HCT116 (cell line): ENCODE data around the gene KLHDC7A.

ENCODE experiments used
- CEBPB ChIP-seq: IDR thresholded peaks from 2 replicates; pipeline ENCODE4 v1.6.1; 2012; ENCODE audit warnings: low read depth
- CTCF ChIP-seq, 3 experiments: fragments of 200-600 bp in 1 of 3; sonication (generic) in 1 of 3; IDR thresholded peaks in 2 of 3; conservative IDR thresholded peaks in 1 of 3; 2 replicates each; pipeline ENCODE4 v1.5.1; 2012 to 2017; ENCODE audit warnings: low read depth in 2 of 3, low read length in 2 of 3, antibody characterized with exemption in 1 of 3, borderline replicate concordance in 1 of 3, control low read depth in 1 of 3, mild to moderate bottlenecking in 1 of 3, mixed read lengths in 1 of 3, mixed run types in 1 of 3, moderate library complexity in 1 of 3; ENCODE audit not compliant: insufficient read depth in 1 of 3
- EZH2 ChIP-seq: fragments of 200-600 bp; sonication (generic); IDR thresholded peaks from 2 replicates; pipeline ENCODE4 v1.6.1; 2017; ENCODE audit warnings: antibody characterized with exemption, mixed run types
- JUND ChIP-seq: IDR thresholded peaks from 2 replicates; pipeline ENCODE4 v1.6.1; 2012
- POLR2A ChIP-seq: IDR thresholded peaks from 2 replicates; pipeline ENCODE4 v1.7.0; 2011; ENCODE audit warnings: borderline replicate concordance; ENCODE audit not compliant: insufficient read depth, insufficient read length; ENCODE audit errors: extremely low read depth
- POLR2AphosphoS5 ChIP-seq: IDR thresholded peaks from 2 replicates; pipeline ENCODE4 v1.6.1; 2011; ENCODE audit warnings: mild to moderate bottlenecking, low read depth, low read length, moderate library complexity
- RAD21 ChIP-seq: IDR thresholded peaks from 2 replicates; pipeline ENCODE4 v1.6.1; 2012; ENCODE audit warnings: low read depth, mild to moderate bottlenecking
- SIN3A ChIP-seq: IDR thresholded peaks from 2 replicates; pipeline ENCODE4 v1.6.1; 2012; ENCODE audit warnings: low read depth
- SP1 ChIP-seq: IDR thresholded peaks from 2 replicates; pipeline ENCODE4 v1.6.1; 2012; ENCODE audit warnings: low read depth
- SRF ChIP-seq: IDR thresholded peaks from 2 replicates; pipeline ENCODE4 v1.6.1; 2012; ENCODE audit warnings: low read depth
- TCF7L2 ChIP-seq: IDR thresholded peaks from 2 replicates; pipeline ENCODE4 v1.7.0; 2011; ENCODE audit warnings: borderline replicate concordance, inconsistent platforms; ENCODE audit not compliant: insufficient read depth, insufficient read length; ENCODE audit errors: extremely low read depth
- TF ChIP-seq, protein P1 (sequence below): IDR thresholded peaks from 2 replicates; pipeline ENCODE4 v1.6.1; 2012
- TF ChIP-seq, protein P2 (sequence below): IDR thresholded peaks from 2 replicates; pipeline ENCODE4 v1.6.1; 2012; ENCODE audit warnings: low read depth

GRCh38 chr1:18458133-18459092 lies 22.3 kb upstream of the KLHDC7A start:
- no peak for TF ChIP-seq CEBPB
- no peak for TF ChIP-seq POLR2AphosphoS5
- no peak for TF ChIP-seq CTCF (IDR thresholded peaks at IDR 0.05 in 2 of 3, conservative IDR thresholded peaks at IDR 0.05 in 1 of 3; ENCODE audit: borderline replicate concordance in 1 of 3, insufficient read depth in 1 of 3, low read depth in 2 of 3, low read length in 2 of 3)
- TF ChIP-seq JUND: no peak
- TF ChIP-seq SP1: no peak
- TF ChIP-seq, protein P1, sequence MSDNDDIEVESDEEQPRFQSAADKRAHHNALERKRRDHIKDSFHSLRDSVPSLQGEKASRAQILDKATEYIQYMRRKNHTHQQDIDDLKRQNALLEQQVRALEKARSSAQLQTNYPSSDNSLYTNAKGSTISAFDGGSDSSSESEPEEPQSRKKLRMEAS: no peak
- no peak for TF ChIP-seq SIN3A
- no peak for TF ChIP-seq RAD21
- TF ChIP-seq EZH2: no peak
- TF ChIP-seq TCF7L2: peak; percentile 42
- TF ChIP-seq POLR2A: no peak
- TF ChIP-seq, protein P2, sequence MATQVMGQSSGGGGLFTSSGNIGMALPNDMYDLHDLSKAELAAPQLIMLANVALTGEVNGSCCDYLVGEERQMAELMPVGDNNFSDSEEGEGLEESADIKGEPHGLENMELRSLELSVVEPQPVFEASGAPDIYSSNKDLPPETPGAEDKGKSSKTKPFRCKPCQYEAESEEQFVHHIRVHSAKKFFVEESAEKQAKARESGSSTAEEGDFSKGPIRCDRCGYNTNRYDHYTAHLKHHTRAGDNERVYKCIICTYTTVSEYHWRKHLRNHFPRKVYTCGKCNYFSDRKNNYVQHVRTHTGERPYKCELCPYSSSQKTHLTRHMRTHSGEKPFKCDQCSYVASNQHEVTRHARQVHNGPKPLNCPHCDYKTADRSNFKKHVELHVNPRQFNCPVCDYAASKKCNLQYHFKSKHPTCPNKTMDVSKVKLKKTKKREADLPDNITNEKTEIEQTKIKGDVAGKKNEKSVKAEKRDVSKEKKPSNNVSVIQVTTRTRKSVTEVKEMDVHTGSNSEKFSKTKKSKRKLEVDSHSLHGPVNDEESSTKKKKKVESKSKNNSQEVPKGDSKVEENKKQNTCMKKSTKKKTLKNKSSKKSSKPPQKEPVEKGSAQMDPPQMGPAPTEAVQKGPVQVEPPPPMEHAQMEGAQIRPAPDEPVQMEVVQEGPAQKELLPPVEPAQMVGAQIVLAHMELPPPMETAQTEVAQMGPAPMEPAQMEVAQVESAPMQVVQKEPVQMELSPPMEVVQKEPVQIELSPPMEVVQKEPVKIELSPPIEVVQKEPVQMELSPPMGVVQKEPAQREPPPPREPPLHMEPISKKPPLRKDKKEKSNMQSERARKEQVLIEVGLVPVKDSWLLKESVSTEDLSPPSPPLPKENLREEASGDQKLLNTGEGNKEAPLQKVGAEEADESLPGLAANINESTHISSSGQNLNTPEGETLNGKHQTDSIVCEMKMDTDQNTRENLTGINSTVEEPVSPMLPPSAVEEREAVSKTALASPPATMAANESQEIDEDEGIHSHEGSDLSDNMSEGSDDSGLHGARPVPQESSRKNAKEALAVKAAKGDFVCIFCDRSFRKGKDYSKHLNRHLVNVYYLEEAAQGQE: no peak
- TF ChIP-seq SRF: no peak
